DLD1 (cell line): ENCODE measurements around the gene TENT5D.
"Not testable (repeated sequence)": the region's sequence is repeated elsewhere in the genome, so short reads cannot be mapped to it uniquely, and the experiment has no call there.

ENCODE experiments used
- in situ Hi-C: cut with HindIII; loops from 2 replicates; pipeline ENCODE4 v1.10.0; 2017; ENCODE audit warnings: low sequenced_read_pairs

TENT5D gene

GRCh38 chrX:80420147-80420546 lies at the start of gene TENT5D:
TSS of gene TENT5D (plus strand) at chrX:80420447. CDS start at chrX:80442540, 22,093 bp downstream.
- in situ Hi-C loops, result no loop called here

- in situ Hi-C loops, result not testable (repeated sequence)
Observed at GRCh38 chrX:80385651-80386050, 34.6 kb upstream of the TENT5D start.

GRCh38 chrX:80388206-80388605 lies 32.0 kb upstream of the TENT5D start:
- in situ Hi-C loops, result no loop called here

- in situ Hi-C loops, result no loop called here
Observed at GRCh38 chrX:80412042-80412441, 8.2 kb upstream of the TENT5D start.

GRCh38 chrX:80423000-80423399 lies 2.8 kb downstream of the TENT5D start:
- in situ Hi-C loops, result no loop called here

GRCh38 chrX:80423744-80424143 lies 3.5 kb downstream of the TENT5D start:
- in situ Hi-C loops, result no loop called here

- in situ Hi-C loops, result no loop called here
Observed at GRCh38 chrX:80430826-80431504, 10.7 kb downstream of the TENT5D start.

- in situ Hi-C loops, result no loop called here
Observed at GRCh38 chrX:80431505-80431832, 11.2 kb downstream of the TENT5D start.

GRCh38 chrX:80432441-80432840 lies 12.2 kb downstream of the TENT5D start:
- in situ Hi-C loops, result no loop called here

- in situ Hi-C loops, result no loop called here
Observed at GRCh38 chrX:80432863-80433262, 12.6 kb downstream of the TENT5D start.

- in situ Hi-C loops, result not testable (repeated sequence)
Observed at GRCh38 chrX:80468166-80468565, 47.9 kb downstream of the TENT5D start.

- in situ Hi-C loops, result no loop called here
Observed at GRCh38 chrX:80471582-80471981, 51.3 kb downstream of the TENT5D start.

- in situ Hi-C loops, result no loop called here
Observed at GRCh38 chrX:80485543-80485942, 65.3 kb downstream of the TENT5D start.

- in situ Hi-C loops, result no loop called here
Observed at GRCh38 chrX:80486299-80486698, 66.1 kb downstream of the TENT5D start.

GRCh38 chrX:80489166-80489565 lies 68.9 kb downstream of the TENT5D start:
- in situ Hi-C loops, result no loop called here
